CD4-positive, alpha-beta T cell (primary cell): ENCODE data around the gene LRRC70. TPM values are rescaled to one million over a fixed set of nuclear protein-coding genes. Genes with fewer than 3 reads are reported as not detected.

ENCODE experiments used
- ATAC-seq: fragments of 200-7000 bp; cut with Tn5 transposase; one replicate; pipeline ENCODE4 v1.10.0; 2022; ENCODE audit warnings: mild to moderate bottlenecking; ENCODE audit not compliant: poor library complexity
- CTCF ChIA-PET: fragments of 350-600 bp; sonication (Branson Sonifier 250); formaldehyde crosslinking; loops from one replicate; lab custom pipeline; 2021; ENCODE audit warnings: antibody characterized with exemption, inconsistent platforms; lab: Charles Lee
- POLR2A ChIA-PET: fragments of 350-600 bp; sonication (Branson Sonifier 250); formaldehyde crosslinking; loops from one replicate; lab custom pipeline; 2021; ENCODE audit warnings: antibody characterized with exemption, inconsistent platforms; lab: Charles Lee
- DNase-seq, 14 experiments: peaks; one replicate each; pipeline ENCODE4 v3.0.0-alpha.2; 2013 to 2020; ENCODE audit warnings: mixed read lengths in 2 of 14
- H3K27ac ChIP-seq, 2 donors: one replicate each; pipeline versions ENCODE4 v1.5.1 to v1.7.0; 2013; ENCODE audit warnings: low read length in 2 of 2, low read depth in 1 of 2, mild to moderate bottlenecking in 1 of 2
- H3K27me3 ChIP-seq, 2 experiments: 1 replicate in 1 of 2; 2 replicates in 1 of 2; pipeline versions ENCODE4 v1.6.1 to v1.7.0; 2013; ENCODE audit warnings: low read length in 2 of 2, control low read depth in 1 of 2, mild to moderate bottlenecking in 1 of 2, moderate library complexity in 1 of 2; ENCODE audit not compliant: insufficient read depth in 2 of 2, control insufficient read depth in 1 of 2
- H3K36me3 ChIP-seq: one replicate; pipeline ENCODE4 v1.6.1; 2013; ENCODE audit warnings: low read length, control low read depth; ENCODE audit not compliant: insufficient read depth
- H3K4me1 ChIP-seq: one replicate; pipeline ENCODE4 v1.6.1; 2013; ENCODE audit warnings: low read length, control low read depth; ENCODE audit not compliant: insufficient read depth
- H3K4me3 ChIP-seq: one replicate; pipeline ENCODE4 v1.5.1; 2013; ENCODE audit warnings: mild to moderate bottlenecking, low read length, moderate library complexity
- H3K9me3 ChIP-seq, 2 experiments: 1 replicate in 1 of 2; 2 replicates in 1 of 2; pipeline versions ENCODE4 v1.6.1 to v1.7.0; 2013; ENCODE audit warnings: low read length in 2 of 2, mild to moderate bottlenecking in 2 of 2, control low read depth in 1 of 2, moderate library complexity in 1 of 2; ENCODE audit not compliant: control insufficient read depth in 1 of 2, insufficient read depth in 1 of 2
- H3K27ac Mint-ChIP-seq: one replicate; pipeline ENCODE4 v1.8.0; 2020; ENCODE audit warnings: mixed read lengths
- H3K27me3 Mint-ChIP-seq: one replicate; pipeline ENCODE4 v1.8.0; 2021; ENCODE audit warnings: mixed read lengths
- H3K36me3 Mint-ChIP-seq: one replicate; pipeline ENCODE4 v1.8.0; 2021; ENCODE audit warnings: low read depth, mixed read lengths
- H3K4me1 Mint-ChIP-seq: one replicate; pipeline ENCODE4 v1.8.0; 2021; ENCODE audit warnings: low read depth, mixed read lengths
- H3K4me3 Mint-ChIP-seq: one replicate; pipeline ENCODE4 v1.8.0; 2020; ENCODE audit warnings: mild to moderate bottlenecking, mixed read lengths
- H3K9me3 Mint-ChIP-seq: one replicate; pipeline ENCODE4 v1.8.0; 2020; ENCODE audit warnings: mixed read lengths
- intact Hi-C, 2 experiments: fragments of 100-400 bp; cut with DNase I in 1 of 2; cut with micrococcal nuclease in 1 of 2; formaldehyde crosslinking; loops; one replicate each; pipeline versions ENCODE4 v1.15.1 to v1.9.0; 2023 to 2025; cut with DNase I, micrococcal nuclease
- total RNA-seq, 174 experiments: library from RNA in 2 of 174; stranded (reverse) in 2 of 174; gene quantifications; one replicate each; pipeline ENCODE4 v1.2.3 and lab custom pipeline; 2021 to 2026
- TF ChIP-seq, protein P1 (sequence below): fragments of 200-600 bp; IDR thresholded peaks from one replicate; pipeline ENCODE4 v1.8.0; 2022; ENCODE audit warnings: antibody characterized with exemption, mild to moderate bottlenecking

The LRRC70 gene
- total RNA-seq, 2 experiments from 2014 or later = 6.1 to 7.3 TPM

DNA sequence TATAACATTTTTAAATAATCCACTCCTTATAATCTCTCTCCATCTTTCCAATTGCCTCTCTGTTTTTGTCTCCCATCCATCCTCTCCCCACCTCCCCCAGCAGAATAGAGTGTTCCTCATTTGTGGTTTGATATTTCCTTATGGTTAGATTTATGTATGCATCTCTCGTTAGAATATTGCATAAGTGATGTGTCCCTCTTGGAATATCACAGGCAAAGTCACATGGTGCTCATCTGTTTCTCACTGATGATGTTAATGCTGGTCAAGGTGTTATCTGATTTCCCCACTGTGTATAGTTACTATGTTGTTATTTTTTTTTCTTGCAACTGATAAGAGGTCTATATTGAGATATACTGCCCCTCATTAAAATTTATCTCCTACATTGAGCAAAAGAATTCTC, 3.1 kb upstream of the LRRC70 start:
- POLR2A ChIA-PET = no interaction called here
- H3K4me3 ChIP-seq = no peak overlapping the region
- DNase-seq = no peak
- TF ChIP-seq, protein P1, sequence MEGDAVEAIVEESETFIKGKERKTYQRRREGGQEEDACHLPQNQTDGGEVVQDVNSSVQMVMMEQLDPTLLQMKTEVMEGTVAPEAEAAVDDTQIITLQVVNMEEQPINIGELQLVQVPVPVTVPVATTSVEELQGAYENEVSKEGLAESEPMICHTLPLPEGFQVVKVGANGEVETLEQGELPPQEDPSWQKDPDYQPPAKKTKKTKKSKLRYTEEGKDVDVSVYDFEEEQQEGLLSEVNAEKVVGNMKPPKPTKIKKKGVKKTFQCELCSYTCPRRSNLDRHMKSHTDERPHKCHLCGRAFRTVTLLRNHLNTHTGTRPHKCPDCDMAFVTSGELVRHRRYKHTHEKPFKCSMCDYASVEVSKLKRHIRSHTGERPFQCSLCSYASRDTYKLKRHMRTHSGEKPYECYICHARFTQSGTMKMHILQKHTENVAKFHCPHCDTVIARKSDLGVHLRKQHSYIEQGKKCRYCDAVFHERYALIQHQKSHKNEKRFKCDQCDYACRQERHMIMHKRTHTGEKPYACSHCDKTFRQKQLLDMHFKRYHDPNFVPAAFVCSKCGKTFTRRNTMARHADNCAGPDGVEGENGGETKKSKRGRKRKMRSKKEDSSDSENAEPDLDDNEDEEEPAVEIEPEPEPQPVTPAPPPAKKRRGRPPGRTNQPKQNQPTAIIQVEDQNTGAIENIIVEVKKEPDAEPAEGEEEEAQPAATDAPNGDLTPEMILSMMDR = no peak
- CTCF ChIA-PET = no interaction called here
- H3K9me3 ChIP-seq = no peaks in the 10 kb centered on the region
- no peaks in the 10 kb centered on the region for H3K9me3 Mint-ChIP-seq
- no peak for ATAC-seq
- intact Hi-C loops = loop anchor here in 1 of 2 experiments (5.0 kb wide), 1 partner anchor 163 kb away; the partner anchor contains the start of gene IPO11
- H3K36me3 Mint-ChIP-seq = peaks cover 6% of the 10 kb centered on the region
- no peak overlapping the region for H3K27ac ChIP-seq
- H3K4me1 Mint-ChIP-seq = peaks cover 32% of the 10 kb centered on the region
- no peaks in the 10 kb centered on the region for H3K36me3 ChIP-seq
- no peaks in the 10 kb centered on the region for H3K27me3 ChIP-seq
- H3K4me3 Mint-ChIP-seq = no peak overlapping the region
- peak overlapping the region; percentile 19 for H3K27ac Mint-ChIP-seq
- no peaks in the 10 kb centered on the region for H3K27me3 Mint-ChIP-seq
- H3K4me1 ChIP-seq = no peaks in the 10 kb centered on the region

- ChIA-PET POLR2A (no interaction called here), CTCF (no interaction called here)
- H3K36me3 ChIP-seq = no peaks in the 10 kb centered on the region
- H3K27me3 ChIP-seq = no peaks in the 10 kb centered on the region
- no peaks in the 10 kb centered on the region for H3K27me3 Mint-ChIP-seq
- no peak for DNase-seq
- H3K4me1 Mint-ChIP-seq = peaks cover 41% of the 10 kb centered on the region
- TF ChIP-seq, protein P1 = no peak
- intact Hi-C loops = loop anchor here in 1 of 2 experiments (5.0 kb wide), 1 partner anchor 164 kb away; the partner anchor contains the start of gene IPO11
- no peak overlapping the region for H3K4me3 ChIP-seq
- ATAC-seq = no peak
- H3K36me3 Mint-ChIP-seq = peaks cover 3% of the 10 kb centered on the region
- peak overlapping the region; percentile 36 for H3K27ac Mint-ChIP-seq
- H3K4me1 ChIP-seq = no peaks in the 10 kb centered on the region
- no peaks in the 10 kb centered on the region for H3K9me3 ChIP-seq
- no peaks in the 10 kb centered on the region for H3K9me3 Mint-ChIP-seq
- H3K4me3 Mint-ChIP-seq = no peak overlapping the region
- H3K27ac ChIP-seq = no peak overlapping the region
Measured at GRCh38 chr5:62576570-62577170, 1.9 kb upstream of the LRRC70 start.

- Mint-ChIP-seq H3K9me3 (no peaks in the 10 kb centered on the region), H3K4me1 (peaks cover 49% of the 10 kb centered on the region)
Measured at GRCh38 chr5:62577488-62577887, 1.1 kb upstream of the LRRC70 start.

More at GRCh38 chr5:62577488-62577887, 1.1 kb upstream of the LRRC70 start:
- Histone ChIP-seq H3K4me3 (no peak overlapping the region), H3K27ac (no peak overlapping the region), H3K36me3 (no peaks in the 10 kb centered on the region), H3K4me1 (no peaks in the 10 kb centered on the region), H3K9me3 (no peaks in the 10 kb centered on the region), H3K27me3 (no peaks in the 10 kb centered on the region)
- Mint-ChIP-seq H3K36me3 (no peaks in the 10 kb centered on the region), H3K4me3 (no peak overlapping the region), H3K27ac (no peak overlapping the region), H3K27me3 (no peaks in the 10 kb centered on the region)
- CTCF ChIA-PET = no interaction called here
- DNase-seq (no peak), ATAC-seq (no peak)
- TF ChIP-seq, protein P1 = no peak
- intact Hi-C loops = loop anchor here in 1 of 2 experiments (5.0 kb wide), 1 partner anchor 165 kb away; the partner anchor contains the start of gene IPO11
- POLR2A ChIA-PET = interaction anchor here (0.5 kb wide), 1 partner anchor 9 kb away, joined by 3 read pairs; no protein-coding TSS in a partner anchor
